ENCODE data around the gene WDR6.

DNA sequence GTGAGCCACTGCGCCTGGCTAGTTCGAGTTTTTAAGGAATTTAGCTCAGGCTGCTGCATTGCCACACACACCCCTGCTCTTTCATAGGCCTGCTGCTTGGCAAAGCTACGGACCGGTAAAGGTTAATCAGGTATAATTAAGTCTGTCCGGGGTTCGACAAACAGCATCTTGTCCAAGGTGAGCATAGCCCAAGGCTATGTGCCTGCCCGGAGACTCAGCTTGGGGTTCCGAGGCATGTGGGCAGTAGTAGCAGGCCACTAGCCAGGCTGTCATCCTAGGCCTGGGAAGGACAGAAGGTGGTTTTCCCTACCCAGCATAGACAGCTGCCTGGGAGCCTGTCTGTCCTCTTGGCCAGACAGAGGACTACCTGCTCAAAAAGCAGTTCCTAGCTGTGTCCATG, 10.6 kb upstream of the WDR6 start:
- TF ChIP-seq POLR2A (IDR thresholded peaks at IDR 0.05; ENCODE audit: low read depth): no peak
- no peak for TF ChIP-seq EP300 (IDR thresholded peaks at IDR 0.05)
